Inferior parietal cortex (tissue), 1 donor: ENCODE data around the gene CA9.

Experiments
- DNase-seq: peaks from one replicate; pipeline ENCODE4 v3.0.0-alpha.2; 2016; ENCODE audit errors: extremely low spot score

Gene CA9

GRCh38 chr9:35651956-35652828 lies 21.5 kb upstream of the CA9 start:
- no peak for DNase-seq

DNA sequence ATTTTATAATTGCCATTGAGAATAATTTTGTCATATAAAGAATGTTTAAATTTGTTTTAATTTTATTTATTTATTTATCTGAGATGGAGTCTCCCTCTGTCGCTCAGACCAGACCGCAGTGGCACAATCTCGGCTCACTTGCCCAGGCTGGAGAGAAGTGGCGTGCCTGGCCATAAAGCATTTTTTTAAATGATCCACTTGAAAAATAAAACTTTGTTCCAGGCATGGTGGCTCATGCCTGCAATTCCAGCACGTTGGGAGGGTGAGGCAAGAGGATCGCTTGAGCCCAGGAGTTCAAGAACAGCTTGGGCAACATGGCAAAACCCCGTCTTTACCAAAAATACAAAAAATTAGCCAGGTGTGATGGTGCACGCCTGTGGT lies 20.9 kb upstream of the CA9 start:
- DNase-seq: no peak

DNA sequence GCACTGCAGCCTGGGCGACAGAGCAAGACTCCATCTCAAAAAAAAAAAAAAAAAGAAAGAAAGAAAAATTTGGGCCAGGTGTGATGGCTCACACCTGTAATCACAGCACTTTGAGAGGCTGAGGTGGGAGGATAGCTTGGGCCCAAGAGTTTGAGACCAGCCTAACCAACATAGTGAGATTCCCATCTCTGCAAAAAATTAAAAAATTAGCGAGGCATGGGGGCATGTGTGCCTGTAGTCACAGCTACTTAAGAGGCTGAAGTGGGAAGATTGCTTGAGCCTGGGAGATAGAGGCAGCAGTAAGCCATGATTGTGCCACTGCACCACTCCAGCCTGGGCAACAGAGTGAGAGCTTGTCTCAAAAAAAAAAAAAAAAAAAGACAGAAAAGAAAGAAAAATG lies 20.1 kb upstream of the CA9 start:
- no peak for DNase-seq

GRCh38 chr9:35656348-35656747 lies 17.4 kb upstream of the CA9 start:
- no peak for DNase-seq

DNA sequence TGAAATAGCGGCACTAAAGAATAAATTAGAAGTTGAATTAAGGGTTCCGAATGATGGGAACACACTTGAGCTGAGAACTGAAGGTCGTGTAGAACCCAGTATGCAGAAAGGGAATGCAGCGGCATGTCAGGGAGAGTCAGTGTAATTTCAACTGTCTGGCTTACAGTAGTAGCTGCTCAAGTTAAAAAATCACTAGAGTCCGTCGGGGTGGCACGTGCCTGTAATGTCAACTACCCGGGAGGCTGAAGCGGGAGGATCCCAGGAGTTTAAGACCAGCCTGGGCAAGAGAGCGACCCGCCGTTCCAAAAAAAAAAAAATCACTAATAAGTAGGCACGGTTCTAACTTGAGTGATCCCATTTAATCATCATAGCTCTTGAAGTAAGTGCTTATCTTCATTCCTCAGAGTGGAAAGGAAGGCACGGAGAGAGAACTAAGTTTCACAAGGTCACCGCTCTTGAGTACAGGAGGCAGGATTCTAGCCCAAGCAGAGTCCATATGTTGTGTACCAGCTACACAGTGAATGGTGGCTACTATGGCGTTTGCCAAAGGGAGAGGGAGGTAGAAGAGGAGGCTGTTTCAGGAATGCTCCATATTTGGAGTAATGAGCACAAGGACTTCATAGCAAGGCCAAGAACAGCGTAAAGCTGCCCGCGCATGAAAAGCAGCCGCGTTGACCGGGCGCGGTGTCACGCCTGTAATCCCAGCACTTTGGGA lies 16.7 kb upstream of the CA9 start:
- peak; percentile 54 for DNase-seq

GRCh38 chr9:35657546-35658136 lies 16.1 kb upstream of the CA9 start, which contains the start of gene RMRP:
TSS of gene RMRP (minus strand) at chr9:35658019.
- peak; percentile 97 for DNase-seq

DNA sequence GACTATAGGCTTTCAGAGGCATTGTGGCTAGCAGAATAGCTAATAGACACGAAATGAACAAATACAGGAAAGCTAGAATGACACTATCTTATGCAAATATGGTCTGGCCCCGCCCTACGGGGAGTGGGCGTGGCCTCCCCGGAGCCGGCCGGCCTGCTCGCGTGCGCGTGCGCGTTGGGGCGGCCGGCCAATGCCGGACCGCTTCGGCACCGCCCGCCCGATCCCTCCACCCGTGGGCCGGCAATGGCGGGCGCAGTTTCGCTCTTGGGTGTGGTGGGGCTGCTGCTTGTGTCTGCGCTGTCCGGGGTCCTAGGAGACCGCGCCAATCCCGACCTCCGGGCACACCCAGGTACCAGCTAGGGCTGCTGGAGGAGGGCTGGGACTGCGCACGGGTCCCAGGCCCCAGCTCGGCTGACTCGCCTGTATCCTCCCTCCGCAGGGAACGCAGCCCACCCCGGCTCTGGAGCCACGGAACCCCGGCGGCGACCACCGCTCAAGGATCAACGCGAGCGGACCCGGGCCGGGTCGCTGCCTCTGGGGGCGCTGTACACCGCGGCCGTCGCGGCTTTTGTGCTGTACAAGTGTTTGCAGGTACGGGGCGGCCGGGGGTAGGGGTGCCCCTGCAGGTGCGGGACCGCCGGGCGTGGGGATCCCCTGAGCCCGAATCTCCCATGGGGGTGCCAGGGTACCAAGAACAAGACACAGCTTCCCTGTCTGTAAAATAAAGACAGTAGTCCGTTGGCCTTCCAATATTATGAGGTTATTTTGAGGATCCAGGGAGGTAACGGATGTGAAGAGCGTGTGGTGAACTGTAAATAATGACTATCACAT lies 15.4 kb upstream of the CA9 start, which contains the start of gene CCDC107:
CCDC107 (plus strand) TSS at position 156 of the 831 bp plus-strand sequence; CDS start at position 244, 88 bp downstream.
- DNase-seq: peak; percentile 90

GRCh38 chr9:35658968-35659220 lies 14.8 kb upstream of the CA9 start:
- peak; percentile 29 for DNase-seq

DNA sequence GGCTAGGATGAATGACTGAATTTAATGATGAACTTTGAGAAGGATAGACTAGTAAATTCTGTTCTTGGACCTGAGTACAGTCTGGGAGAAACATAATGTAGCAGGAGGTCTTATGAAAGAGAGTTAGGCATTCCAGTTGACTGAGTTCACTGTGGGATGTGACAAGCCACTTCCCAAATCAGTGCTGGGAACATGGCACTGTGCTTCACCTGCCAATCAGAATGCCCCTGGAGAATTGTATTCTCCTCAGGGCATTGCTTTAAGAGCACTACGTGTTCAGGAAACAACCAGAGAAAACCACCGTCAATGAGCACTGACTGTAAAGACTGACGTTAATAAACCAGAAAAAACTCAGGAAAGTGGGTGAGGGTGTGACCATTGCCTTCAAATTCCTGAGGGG lies 14.4 kb upstream of the CA9 start:
- no peak for DNase-seq

GRCh38 chr9:35660966-35661415 lies 12.7 kb upstream of the CA9 start:
- peak; percentile 38 for DNase-seq

GRCh38 chr9:35661756-35662350 lies 11.9 kb upstream of the CA9 start:
- DNase-seq: no peak

DNA sequence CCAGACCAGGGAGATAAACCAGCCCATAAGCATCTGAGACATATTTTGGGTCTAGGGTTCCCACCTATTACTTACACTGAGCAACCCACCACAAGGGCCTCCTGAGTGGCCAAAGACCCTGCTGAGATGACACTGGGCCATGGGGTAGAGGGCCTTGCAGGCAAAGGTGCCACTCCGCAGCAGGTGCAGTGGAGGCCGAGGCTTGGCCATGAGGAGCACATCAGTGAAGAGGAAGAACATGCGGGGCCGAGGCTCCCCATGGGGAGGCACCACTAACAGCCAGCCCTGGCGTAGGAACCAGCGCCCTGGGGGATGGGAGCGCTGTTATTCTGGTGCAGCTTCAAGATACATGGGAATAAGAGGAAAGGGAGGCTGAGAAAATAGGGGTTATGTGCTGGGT lies 11.3 kb upstream of the CA9 start:
- no peak for DNase-seq

DNA sequence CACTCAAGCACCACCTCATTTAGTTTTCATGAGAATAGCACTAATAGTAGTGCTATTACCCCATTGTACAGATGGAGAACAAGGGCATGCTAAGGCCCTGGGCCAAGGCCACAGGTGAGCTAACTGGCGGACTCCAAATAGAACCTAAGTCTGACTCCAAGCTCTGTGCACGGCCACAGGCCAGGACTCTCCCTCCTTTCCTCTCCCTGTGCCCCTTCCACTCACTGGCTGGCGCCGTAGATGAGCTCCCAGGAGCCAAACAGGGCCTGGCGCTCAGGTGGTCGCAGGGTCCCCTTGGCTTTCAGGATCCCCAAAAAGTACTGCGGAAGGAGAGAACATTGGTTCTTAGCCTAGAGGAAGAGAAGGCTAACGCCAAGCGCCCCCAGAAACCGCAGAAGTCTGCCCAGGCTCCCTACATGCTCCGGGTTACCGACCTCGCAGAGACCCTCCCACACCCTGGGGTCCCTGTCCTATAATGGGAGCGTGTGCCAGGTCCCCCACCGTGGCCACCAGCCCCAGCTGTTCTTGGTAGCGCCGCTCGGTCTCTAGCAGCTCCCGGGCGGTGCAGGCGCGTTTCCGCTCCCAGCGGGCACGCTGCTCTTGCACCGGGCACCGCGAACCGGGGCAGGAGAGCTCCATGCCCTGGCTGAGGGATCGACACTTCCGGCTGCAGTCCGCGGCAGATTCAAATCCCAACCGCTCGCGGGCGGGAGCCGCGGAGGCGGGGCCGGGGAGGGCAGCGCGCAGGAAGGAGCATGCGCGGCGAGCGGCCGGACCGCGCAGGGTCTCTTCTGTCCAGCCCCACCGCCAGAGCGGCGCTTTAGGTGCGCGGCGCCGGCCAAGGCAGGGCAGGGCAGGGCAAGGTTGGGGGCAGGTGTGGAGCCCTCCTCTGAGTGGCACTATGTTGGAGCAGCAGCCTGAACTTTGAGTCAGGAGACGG lies 8.9 kb upstream of the CA9 start, which contains the start of gene ARHGEF39:
ARHGEF39 (minus strand) TSS at position 665 of the 940 bp plus-strand sequence; CDS start at position 639, 26 bp downstream.
- peak; percentile 67 for DNase-seq

GRCh38 chr9:35665471-35665818 lies 8.3 kb upstream of the CA9 start:
- DNase-seq: no peak

DNA sequence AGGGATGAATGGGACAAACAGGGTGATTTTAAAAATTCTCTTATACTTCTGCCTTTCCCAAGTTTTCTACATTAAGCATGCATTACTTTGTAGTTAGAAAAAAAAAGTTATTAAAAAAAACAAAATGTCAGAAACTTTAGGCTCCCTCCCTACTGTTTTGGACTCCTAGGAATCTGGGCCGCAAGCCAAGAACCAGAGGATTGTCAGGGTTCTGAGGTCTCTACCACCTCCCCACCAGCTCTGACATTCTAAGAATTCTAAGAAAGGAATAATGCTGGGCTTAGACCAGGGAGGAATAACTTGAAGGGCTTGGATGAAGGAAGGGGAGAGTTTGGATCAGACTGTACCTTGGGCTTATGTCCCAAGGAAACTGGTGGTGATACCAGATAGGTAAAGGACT lies 7.7 kb upstream of the CA9 start:
- no peak for DNase-seq

DNA sequence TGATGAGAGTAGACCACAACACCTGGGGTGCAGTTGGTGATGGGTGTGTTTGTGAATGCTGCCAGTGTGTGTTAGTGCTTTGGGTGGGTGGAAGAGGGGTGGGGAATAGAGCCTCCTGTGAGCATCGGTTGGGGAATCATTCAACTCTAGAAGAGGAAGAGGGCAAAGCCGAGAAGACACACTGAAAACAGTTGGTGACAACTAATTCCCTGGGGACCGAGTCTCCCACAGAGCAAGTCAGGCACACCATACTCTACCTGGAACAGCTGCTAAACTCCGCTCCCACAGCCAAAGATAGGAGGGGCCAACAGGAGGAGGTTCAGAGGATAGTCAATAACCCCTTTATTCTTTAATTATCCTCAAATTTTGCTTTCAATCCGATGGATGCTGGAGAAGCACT lies 7.2 kb upstream of the CA9 start:
- DNase-seq: no peak

DNA sequence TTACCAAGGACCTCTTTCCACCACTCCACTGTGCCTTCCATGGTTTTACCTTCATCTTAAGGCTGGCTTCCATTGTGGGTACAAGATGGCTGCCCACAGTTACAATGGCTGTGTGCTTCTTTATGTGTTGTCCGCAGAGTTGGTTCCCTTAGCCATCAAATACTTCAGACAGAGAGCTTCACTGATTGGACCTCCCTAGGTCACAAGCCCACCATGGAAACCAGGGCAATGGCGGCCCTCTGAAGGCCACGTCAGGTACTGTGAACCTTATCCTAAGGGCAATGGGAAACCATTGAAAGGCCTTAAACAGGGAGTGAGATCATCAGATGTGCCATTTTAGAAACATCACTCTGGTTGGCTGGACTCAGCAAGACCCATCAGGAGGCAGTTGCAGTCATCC lies 5.8 kb upstream of the CA9 start:
- no peak for DNase-seq

GRCh38 chr9:35669331-35670145 lies 4.2 kb upstream of the CA9 start:
- DNase-seq: no peak

GRCh38 chr9:35674025-35674361 lies 265 bp downstream of the CA9 start:
- no peak for DNase-seq

DNA sequence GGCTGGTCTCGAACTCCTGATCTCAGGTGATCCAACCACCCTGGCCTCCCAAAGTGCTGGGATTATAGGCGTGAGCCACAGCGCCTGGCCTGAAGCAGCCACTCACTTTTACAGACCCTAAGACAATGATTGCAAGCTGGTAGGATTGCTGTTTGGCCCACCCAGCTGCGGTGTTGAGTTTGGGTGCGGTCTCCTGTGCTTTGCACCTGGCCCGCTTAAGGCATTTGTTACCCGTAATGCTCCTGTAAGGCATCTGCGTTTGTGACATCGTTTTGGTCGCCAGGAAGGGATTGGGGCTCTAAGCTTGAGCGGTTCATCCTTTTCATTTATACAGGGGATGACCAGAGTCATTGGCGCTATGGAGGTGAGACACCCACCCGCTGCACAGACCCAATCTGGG lies 1.5 kb downstream of the CA9 start:
- DNase-seq: no peak
